Vagina (tissue), 2 donors: ENCODE results near the gene USP50.

Experiments used
- CTCF ChIP-seq, 3 experiments: fragments of 450-650 bp in 2 of 3; fragments of 200-600 bp in 1 of 3; sonication (generic) in 1 of 3; IDR thresholded peaks; one replicate each; pipeline ENCODE4 v1.5.1; 2017 to 2019; ENCODE audit warnings: antibody characterized with exemption in 3 of 3, mild to moderate bottlenecking in 2 of 3, moderate library complexity in 2 of 3
- POLR2A ChIP-seq, 2 donors: fragments of 450-650 bp; IDR thresholded peaks; one replicate each; pipeline ENCODE4 v1.6.1; 2017; ENCODE audit warnings: antibody characterized with exemption in 2 of 2, mild to moderate bottlenecking in 2 of 2, moderate library complexity in 2 of 2
- POLR2AphosphoS5 ChIP-seq, 2 donors: sonication (generic); formaldehyde crosslinking; IDR thresholded peaks; one replicate each; pipeline ENCODE4 v1.9.0; 2017; ENCODE audit warnings: antibody characterized with exemption in 2 of 2, mild to moderate bottlenecking in 2 of 2, low read depth in 1 of 2; ENCODE audit not compliant: insufficient read depth in 1 of 2

DNA sequence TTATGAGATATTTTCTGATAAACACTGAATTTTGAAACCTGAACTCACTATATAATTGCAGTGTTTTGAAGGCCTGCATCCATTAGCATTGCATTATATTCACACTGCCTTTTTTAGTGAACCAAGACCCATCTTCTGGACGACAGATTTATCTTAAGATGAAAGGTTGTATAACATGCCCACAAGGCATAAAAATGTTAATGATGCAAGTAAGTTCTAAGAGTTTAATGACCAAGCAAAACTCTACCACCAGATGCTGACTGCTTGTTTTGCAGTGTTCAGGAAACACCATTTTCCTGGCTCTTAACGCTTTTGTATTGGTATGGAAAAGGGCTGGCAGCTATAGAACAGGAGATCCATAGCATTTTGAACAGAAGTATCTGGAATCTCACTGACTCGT lies 46.1 kb downstream of the USP50 start:
- TF ChIP-seq CTCF (IDR thresholded peaks at IDR 0.05), result no peak
- TF ChIP-seq POLR2A (IDR thresholded peaks at IDR 0.05), result no peak
- TF ChIP-seq POLR2AphosphoS5 (IDR thresholded peaks at IDR 0.05; ENCODE audit: insufficient read depth in 1 of 2, low read depth in 1 of 2), result no peak
